T-helper 1 cell (primary cell): ENCODE results near the gene FAM20B.
"Not testable (repeated sequence)": the region's sequence is repeated elsewhere in the genome, so short reads cannot be mapped to it uniquely, and the experiment has no call there.

ENCODE experiments used
- DNase-seq, 5 donors: peaks; one replicate each; pipeline ENCODE4 v3.0.0-alpha.2; 2012 to 2020
- total RNA-seq, 4 donors: gene quantifications; one replicate each; lab custom pipeline; 2026; lab: John Stamatoyannopoulos, UW

Gene FAM20B
- 35.7 to 40.8 (median 38.1) reads per million in 4 donors for total RNA-seq

GRCh38 chr1:179025125-179025974, at the start of gene FAM20B:
Gene FAM20B (plus strand): TSS chr1:179025894. CDS start chr1:179043848, 17,954 bp downstream.
- DNase-seq, result peak; percentile 80 to 94 (median 85)

DNA sequence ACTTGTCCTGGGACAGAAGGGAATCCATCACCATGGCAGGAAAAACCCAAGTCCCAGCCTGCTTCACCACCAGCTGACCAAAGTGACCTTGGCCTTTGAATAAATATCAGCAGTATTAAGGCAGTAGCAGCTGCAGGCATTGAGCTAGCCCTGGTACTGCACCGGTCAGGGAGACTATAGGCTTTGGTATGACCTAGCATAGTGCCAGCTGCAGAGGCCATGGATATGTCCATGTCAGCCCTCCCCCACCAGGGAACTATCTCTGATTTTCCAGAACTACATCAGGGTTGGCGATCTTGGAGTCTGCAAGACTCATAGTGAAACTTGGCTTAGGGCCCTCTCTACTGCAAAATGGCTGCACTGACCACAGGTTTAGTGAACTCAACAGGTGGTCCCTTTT, 49.2 kb upstream of the FAM20B start:
- no peak for DNase-seq

GRCh38 chr1:178986204-178986603, 39.5 kb upstream of the FAM20B start:
- no peak for DNase-seq

DNA sequence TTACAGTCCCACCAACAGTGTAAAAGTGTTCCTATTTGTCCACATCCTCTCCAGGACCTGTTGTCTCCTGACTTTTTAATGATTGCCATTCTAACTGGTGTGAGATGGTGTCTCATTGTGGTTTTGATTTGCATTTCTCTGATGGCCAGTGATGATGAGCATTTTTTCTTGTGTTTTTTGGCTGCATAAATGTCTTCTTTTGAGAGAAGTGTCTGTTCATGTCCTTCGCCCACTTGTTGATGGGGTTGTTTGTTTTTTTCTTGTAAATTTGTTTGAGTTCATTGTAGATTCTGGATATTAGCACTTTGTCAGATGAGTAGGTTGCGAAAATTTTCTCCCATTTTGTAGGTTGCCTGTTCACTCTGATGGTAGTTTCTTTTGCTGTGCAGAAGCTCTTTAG, 37.5 kb upstream of the FAM20B start:
- not testable (repeated sequence) for DNase-seq

- no peak for DNase-seq
These were observed 32.1 kb upstream of the FAM20B start for GRCh38 chr1:178993559-178993958.

DNA sequence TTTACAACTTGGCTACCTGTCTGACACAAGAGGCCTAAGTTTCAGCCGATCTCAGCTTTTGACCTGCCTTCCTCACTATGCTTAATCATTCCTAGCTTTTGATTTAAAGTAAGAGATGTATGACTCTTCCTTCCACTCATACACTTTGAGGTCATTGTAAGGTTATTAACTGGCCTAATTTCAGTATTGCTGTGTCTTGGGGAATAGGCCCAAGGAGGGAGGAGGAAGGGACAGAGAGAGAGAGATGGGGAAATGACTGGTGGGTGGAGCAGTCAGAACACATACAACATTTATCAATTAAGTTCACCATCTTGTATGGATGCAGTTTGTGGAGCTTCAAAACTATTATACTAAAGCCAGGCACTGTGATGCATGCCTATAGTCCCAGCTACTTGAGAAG, 28.3 kb upstream of the FAM20B start:
- DNase-seq, result no peak

DNA sequence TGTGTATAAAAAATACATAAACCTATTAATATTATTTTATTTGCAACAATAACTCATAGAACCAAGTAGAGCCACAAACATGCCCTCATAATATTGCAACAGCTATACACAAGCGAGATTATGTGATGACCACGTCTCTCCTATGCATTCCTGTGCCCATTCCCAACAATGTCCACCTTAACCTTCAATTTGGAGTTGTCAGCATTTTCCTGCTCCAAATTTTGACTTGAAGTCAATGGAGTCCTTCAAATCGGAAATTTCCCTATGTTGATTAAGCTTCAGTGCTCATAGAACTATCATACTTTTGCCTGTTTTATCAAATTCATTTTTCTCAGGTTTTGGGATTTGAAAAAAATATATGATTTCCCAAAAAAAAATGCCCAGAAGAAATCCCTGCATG, 27.4 kb upstream of the FAM20B start:
- DNase-seq, result no peak

- no peak for DNase-seq
These were observed 26.6 kb upstream of the FAM20B start for GRCh38 chr1:178999061-178999460.

DNA sequence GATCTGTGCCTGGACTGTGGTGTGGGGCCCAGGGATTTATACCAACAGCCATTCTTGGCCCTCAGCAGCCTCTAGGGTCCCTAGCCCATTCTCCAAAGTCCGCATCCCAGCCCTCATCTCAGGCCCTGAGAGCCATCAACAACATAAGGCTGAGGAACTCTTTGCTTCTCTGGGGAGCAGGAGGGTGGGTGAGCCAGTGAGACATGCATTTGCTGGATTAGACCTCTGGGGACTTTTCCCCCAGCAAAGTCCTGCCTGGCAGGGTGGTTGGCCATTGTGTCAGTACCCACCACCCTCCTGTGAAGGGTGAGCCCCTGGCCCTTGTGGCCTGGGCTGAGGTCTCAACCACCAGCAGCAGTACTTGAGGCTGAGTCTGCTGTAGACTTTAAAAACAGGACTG, 24.2 kb upstream of the FAM20B start:
- DNase-seq, result no peak

- DNase-seq, result not testable (repeated sequence)
These were observed 23.6 kb upstream of the FAM20B start for GRCh38 chr1:179002064-179002463.

DNA sequence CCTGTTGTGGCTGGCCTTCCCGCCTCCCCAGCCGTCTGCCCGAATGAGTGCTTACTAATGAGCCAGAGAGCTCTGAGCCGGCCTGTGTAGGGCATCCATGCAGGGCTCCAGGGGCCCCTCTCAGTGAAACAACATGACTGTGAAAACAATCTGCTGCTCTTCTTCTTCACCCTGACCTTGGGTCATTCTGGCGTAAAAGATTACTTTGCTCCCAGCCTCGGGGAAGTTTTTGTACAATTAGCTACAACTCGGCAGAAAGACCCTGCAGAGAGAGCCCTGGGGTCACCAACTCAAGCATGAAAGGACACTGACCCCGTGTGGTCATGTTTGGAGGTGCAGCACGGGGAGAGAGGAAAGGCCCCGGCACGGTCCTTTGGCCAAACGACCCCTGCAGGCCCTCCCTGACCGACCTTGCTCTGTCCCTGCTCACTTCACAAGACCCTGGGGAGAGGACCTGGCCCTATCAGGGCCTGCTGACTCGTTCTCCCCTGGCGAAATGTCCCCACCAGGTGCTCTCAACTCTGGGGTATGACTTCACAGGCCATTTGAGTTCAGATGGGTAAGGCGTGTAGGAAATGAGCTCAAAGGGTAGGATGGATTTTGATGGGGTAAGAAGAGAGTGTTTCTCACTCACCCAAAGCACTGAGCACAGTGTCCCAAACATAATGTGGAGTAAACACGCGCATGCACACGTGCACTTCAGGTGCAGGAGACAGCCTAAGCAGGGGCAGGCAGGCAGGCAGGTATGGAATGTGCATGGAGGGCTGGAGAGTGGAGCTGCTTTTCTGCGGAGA, 22.9 kb upstream of the FAM20B start:
- DNase-seq, result peak; percentile 27 to 53 (median 33)

DNA sequence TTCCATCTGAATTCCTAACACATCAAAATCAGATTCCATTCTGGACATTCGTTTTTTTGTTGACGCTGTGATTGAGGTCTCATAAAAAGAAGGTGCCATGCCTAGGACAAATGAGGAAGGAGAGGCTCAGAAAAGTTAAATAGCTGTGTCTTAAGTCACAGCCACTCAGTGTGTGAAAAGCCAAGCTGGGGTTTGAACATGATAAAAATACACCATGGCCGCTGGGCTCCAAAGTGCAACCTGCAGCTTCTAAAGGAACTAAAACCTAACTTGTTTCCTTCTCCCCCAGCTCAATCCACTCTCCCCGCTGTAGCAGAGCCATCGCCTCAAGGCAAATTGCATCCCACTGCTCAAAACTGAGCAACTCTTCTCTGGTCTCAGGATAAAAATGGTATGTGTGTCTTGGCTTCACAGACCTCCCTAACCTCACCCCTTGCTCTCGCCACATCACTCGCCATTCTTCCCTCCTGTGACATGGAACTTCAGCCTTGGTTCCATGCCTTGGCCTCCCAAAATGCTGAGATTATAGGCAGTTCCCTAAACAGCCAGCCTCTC, 22.1 kb upstream of the FAM20B start:
- no peak for DNase-seq

DNA sequence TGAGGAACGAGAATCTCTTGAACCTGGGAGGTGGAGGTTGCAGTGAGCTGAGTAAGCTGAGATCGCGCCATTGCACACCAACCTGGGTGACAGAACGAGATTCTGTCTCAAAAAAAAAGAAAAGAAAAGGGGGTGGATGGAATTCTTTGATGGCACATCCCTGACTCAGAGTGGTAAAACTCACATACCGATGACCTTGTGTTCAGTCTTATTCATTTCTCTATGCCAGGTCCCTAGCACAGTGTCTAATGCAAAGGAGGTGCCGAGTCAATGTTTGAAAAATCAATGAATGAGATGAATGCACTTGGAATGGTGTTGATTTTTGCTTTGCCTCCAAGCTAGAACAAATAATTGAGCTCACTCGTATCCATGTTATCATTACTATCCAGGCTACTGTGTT, 18.5 kb upstream of the FAM20B start:
- DNase-seq, result no peak

DNA sequence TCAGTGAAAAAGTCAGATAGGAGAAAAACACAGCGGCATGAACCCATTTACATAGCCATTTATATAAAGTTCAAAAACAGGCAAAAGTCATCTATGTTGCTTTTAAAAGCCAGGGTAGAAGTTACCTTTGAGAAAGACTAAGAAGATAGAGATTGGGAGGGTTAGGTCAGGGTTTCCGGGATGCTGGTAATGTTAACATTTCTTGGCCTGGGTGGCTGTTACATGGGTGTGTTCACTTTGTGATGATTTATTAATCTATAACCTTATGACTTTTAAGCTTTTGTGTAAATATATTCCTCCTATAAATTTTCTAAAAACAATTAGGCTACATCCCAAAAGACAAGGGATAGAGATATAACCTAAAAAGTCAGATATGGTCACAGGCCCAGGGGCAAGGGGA, 15.0 kb upstream of the FAM20B start:
- DNase-seq, result no peak

DNA sequence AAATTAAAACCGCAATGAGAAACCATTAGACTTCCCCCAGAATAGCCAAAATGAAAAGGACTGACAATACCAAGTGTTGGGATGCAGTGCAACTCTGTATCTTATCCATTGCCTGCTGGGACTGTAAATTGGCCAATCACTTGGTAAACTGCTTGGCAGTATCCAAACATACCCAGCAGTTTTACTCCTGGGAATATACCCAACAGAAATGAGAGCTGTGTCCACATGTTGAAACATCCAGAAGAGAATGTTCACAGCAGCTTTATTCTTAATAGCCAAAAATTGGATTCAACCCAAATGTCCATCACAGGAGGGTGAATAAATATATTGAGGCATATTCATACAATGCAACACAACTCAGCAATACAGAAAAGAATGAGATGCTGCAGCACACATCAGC, 13.7 kb upstream of the FAM20B start:
- no peak for DNase-seq

DNA sequence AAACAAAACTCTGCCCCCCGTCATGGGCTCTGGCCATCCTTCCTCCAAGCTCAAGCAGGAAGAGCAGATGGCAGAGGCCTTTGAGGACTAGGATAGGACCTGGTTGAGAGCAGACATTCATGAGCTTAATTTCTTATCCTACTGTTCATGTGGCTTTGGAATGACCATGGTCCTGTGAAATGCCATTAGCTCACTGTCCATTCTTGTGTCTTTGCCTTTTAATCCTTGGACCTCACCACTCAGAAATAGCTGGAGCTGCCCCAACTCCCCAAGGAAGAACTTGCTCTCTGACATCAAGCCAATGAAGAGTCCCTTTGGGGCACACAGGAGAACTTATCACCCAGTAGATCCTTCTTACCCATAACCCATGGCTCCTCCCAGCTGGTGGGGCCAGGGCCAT, 11.6 kb upstream of the FAM20B start:
- no peak for DNase-seq

DNA sequence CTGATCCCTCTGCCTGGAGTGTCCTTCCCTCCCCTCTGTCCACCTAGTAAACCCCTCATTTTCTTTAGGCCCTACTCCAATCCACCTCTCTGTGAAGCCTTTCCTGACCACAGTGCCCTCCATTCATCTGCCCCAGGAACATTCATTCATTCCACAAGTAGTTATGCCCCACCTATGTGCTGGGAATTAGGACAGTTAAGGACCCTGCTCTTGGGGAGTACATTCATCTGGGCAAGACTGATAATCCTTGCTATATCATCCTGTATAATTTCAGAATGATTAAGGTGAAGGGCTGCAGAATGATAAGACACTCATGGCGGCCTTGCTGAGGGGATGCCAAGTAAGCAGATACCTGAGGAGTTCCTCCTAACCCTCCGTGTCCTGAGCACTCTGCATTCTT, 10.3 kb upstream of the FAM20B start:
- DNase-seq, result no peak

- no peak for DNase-seq
These were observed 8.8 kb upstream of the FAM20B start for GRCh38 chr1:179016706-179017382.

- no peak for DNase-seq
These were observed 8.0 kb upstream of the FAM20B start for GRCh38 chr1:179017383-179018326.

DNA sequence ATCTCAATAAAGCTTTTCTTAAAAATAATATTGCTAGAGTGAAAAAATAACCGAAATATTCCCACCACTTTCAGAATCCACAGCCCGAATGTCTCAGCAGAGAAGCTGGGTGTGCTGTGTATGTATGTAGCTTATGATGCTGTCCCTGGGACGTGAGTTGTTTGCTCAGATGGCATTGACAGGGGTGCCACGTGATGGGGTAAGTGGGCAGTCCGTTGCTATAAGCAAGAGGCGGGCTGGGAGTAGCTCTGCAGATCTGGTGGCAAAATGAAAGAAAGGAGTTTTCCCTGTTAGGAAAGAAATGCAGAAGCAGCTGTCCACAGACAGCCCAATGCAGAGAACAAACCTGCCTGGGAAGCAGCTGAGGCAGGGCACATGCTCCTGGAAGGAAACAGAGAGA, 3.8 kb upstream of the FAM20B start:
- no peak for DNase-seq

- no peak for DNase-seq
These were observed 1.6 kb upstream of the FAM20B start for GRCh38 chr1:179023946-179024650.
